Right lobe of liver (tissue), 4 donors: ENCODE data around the gene SHC3.

Source experiments
- CTCF ChIP-seq, 4 donors: fragments of 200-600 bp in 3 of 4; fragments of 450-650 bp in 1 of 4; IDR thresholded peaks; one replicate each; pipeline versions ENCODE4 v1.5.1 to v1.8.0; 2016 to 2022; ENCODE audit warnings: antibody characterized with exemption in 4 of 4, mild to moderate bottlenecking in 2 of 4
- POLR2A ChIP-seq: fragments of 450-650 bp; IDR thresholded peaks from one replicate; pipeline ENCODE4 v1.6.1; 2017; ENCODE audit warnings: antibody characterized with exemption, mild to moderate bottlenecking
- donor health status: DM: no; HTN: no; CAD: no.
- donor health status: DM: no; HTN: no; CAD: no.
- donor health status: DM: no; HTN: yes; CAD: no.

- TF ChIP-seq CTCF (IDR thresholded peaks at IDR 0.05) (no peak), POLR2A (no peak)
Measured at GRCh38 chr9:89116064-89116804, 62.4 kb downstream of the SHC3 start.
